RWPE2 (cell line): ENCODE results near the gene ALS2CL.

ENCODE experiments used
- ATAC-seq: fragments of 200-7000 bp; cut with Tn5 transposase; 3 replicates; pipeline ENCODE4 v1.9.1; 2021; ENCODE audit warnings: low read depth
- DNase-seq: peaks from one replicate; pipeline ENCODE4 v3.0.0-alpha.2; 2020; ENCODE audit warnings: low spot score
- H3K27ac ChIP-seq: fragments of 450-650 bp; 2 replicates; pipeline ENCODE4 v1.5.1; 2017; ENCODE audit warnings: mild to moderate bottlenecking; ENCODE audit not compliant: poor library complexity, severe bottlenecking
- H3K27me3 ChIP-seq: fragments of 250-450 bp; sonication (Bioruptor Pico); 2 replicates; pipeline ENCODE4 v1.5.1; 2021; ENCODE audit warnings: mild to moderate bottlenecking, moderate library complexity; ENCODE audit not compliant: insufficient read depth, poor library complexity, severe bottlenecking
- H3K36me3 ChIP-seq: fragments of 250-450 bp; sonication (Bioruptor Pico); 2 replicates; pipeline ENCODE4 v1.5.1; 2020; ENCODE audit warnings: low read depth, mild to moderate bottlenecking, moderate library complexity
- H3K4me1 ChIP-seq: fragments of 250-450 bp; sonication (Bioruptor Pico); 2 replicates; pipeline ENCODE4 v1.5.1; 2021; ENCODE audit warnings: mild to moderate bottlenecking, moderate library complexity; ENCODE audit not compliant: insufficient read depth, poor library complexity, severe bottlenecking
- H3K4me3 ChIP-seq: fragments of 250-450 bp; sonication (Bioruptor Pico); 2 replicates; pipeline ENCODE4 v1.5.1; 2021; ENCODE audit warnings: mild to moderate bottlenecking, moderate library complexity; ENCODE audit not compliant: severe bottlenecking
- H3K9me3 ChIP-seq: fragments of 250-450 bp; sonication (Bioruptor Pico); 2 replicates; pipeline ENCODE4 v1.5.1; 2021; ENCODE audit warnings: mild to moderate bottlenecking, moderate library complexity; ENCODE audit not compliant: severe bottlenecking
- TF ChIP-seq, protein P1 (sequence below): fragments of 450-650 bp; IDR thresholded peaks from one replicate; pipeline ENCODE4 v1.5.1; 2017; ENCODE audit warnings: mild to moderate bottlenecking, moderate library complexity; ENCODE audit not compliant: poor library complexity, severe bottlenecking

Gene ALS2CL

DNA sequence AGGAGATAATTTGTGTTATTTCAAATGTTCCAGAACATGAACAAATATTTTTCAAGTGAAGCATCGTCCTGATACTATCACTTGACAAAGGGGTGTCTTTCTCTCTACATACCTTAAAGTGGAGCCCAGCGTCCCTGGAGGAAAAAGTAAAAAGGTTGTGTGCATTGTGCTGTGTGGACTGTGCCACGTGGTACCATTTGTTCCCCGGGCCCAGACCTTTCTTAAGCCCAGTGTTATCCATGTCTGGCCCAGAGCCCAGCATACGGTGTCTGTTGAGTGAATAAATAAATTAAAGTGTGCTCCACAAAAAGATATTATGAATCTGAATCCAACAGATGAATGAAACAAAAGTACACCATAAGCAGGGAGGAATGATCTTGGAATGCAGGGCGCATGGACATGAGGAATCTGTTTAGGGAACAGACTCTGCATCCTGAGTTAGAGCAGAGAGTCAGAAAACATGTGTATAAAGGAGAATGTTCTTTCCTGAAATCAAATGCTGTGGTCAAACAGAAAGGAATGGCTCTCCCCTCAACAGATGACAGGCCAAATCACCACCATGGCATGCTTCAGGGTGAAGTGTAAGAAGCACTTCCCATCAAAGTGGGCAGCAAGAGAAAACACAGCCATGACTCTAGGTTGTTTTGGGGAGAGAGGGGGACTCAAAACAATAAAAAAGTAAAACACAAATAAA lies 32.3 kb upstream of the ALS2CL start:
- Histone ChIP-seq H3K4me3 (no peak overlapping the region), H3K36me3 (no peaks in the 10 kb centered on the region), H3K27me3 (no peaks in the 10 kb centered on the region), H3K4me1 (no peaks in the 10 kb centered on the region), H3K9me3 (no peaks in the 10 kb centered on the region), H3K27ac (no peak overlapping the region)
- TF ChIP-seq, protein P1, sequence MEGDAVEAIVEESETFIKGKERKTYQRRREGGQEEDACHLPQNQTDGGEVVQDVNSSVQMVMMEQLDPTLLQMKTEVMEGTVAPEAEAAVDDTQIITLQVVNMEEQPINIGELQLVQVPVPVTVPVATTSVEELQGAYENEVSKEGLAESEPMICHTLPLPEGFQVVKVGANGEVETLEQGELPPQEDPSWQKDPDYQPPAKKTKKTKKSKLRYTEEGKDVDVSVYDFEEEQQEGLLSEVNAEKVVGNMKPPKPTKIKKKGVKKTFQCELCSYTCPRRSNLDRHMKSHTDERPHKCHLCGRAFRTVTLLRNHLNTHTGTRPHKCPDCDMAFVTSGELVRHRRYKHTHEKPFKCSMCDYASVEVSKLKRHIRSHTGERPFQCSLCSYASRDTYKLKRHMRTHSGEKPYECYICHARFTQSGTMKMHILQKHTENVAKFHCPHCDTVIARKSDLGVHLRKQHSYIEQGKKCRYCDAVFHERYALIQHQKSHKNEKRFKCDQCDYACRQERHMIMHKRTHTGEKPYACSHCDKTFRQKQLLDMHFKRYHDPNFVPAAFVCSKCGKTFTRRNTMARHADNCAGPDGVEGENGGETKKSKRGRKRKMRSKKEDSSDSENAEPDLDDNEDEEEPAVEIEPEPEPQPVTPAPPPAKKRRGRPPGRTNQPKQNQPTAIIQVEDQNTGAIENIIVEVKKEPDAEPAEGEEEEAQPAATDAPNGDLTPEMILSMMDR, result no peak
- ATAC-seq (no peak), DNase-seq (no peak)

GRCh38 chr3:46724424-46724823 lies 30.9 kb upstream of the ALS2CL start:
- H3K36me3 ChIP-seq, result no peaks in the 10 kb centered on the region
- no peak for ATAC-seq
- no peak for DNase-seq
- H3K27ac ChIP-seq, result no peak overlapping the region
- TF ChIP-seq, protein P1, result no peak
- H3K9me3 ChIP-seq, result no peaks in the 10 kb centered on the region
- no peaks in the 10 kb centered on the region for H3K4me1 ChIP-seq
- no peaks in the 10 kb centered on the region for H3K27me3 ChIP-seq
- H3K4me3 ChIP-seq, result no peak overlapping the region

DNA sequence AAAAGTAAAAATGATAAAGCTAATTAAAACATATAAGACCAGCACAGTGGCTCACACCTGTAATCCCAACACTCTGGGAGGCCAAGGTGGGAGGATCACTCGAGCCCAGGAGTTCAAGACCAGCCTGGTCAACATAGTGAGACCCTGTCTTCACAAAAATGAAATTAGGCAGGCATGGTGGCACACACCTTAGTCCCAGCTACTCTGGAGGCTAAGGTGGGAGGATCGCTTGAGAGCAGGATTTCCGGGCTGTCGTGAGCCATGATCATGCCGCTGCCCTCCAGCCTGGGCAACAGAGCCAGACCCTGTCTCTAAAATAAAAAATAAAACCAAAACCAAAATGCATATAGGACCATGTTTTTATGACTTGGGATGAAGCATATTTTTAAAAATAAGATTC lies 29.0 kb upstream of the ALS2CL start:
- H3K27me3 ChIP-seq, result no peaks in the 10 kb centered on the region

GRCh38 chr3:46721009-46721408 lies 27.5 kb upstream of the ALS2CL start:
- H3K27ac ChIP-seq, result no peak overlapping the region
- H3K4me3 ChIP-seq, result no peak overlapping the region

More for the DNA sequence above, 29.0 kb upstream of the ALS2CL start:
- ATAC-seq (no peak), DNase-seq (no peak)
- no peaks in the 10 kb centered on the region for H3K9me3 ChIP-seq
- H3K4me1 ChIP-seq, result no peaks in the 10 kb centered on the region
- H3K27ac ChIP-seq, result no peak overlapping the region
- TF ChIP-seq, protein P1, result no peak
- no peaks in the 10 kb centered on the region for H3K36me3 ChIP-seq
- no peak overlapping the region for H3K4me3 ChIP-seq

GRCh38 chr3:46719735-46720271 lies 26.3 kb upstream of the ALS2CL start:
- ATAC-seq (no peak), DNase-seq (no peak)
- H3K36me3 ChIP-seq, result no peaks in the 10 kb centered on the region
- H3K9me3 ChIP-seq, result no peaks in the 10 kb centered on the region
- H3K4me3 ChIP-seq, result no peak overlapping the region
- TF ChIP-seq, protein P1, result no peak
- no peaks in the 10 kb centered on the region for H3K27me3 ChIP-seq
- no peak overlapping the region for H3K27ac ChIP-seq
- no peaks in the 10 kb centered on the region for H3K4me1 ChIP-seq

More at GRCh38 chr3:46721009-46721408, 27.5 kb upstream of the ALS2CL start:
- DNase-seq (no peak), ATAC-seq (no peak)
- Histone ChIP-seq H3K27me3 (no peaks in the 10 kb centered on the region), H3K4me1 (no peaks in the 10 kb centered on the region), H3K9me3 (no peaks in the 10 kb centered on the region), H3K36me3 (no peaks in the 10 kb centered on the region)
- TF ChIP-seq, protein P1, result no peak
